GM12878 (cell line): ENCODE measurements around the gene PLK4. TPM values are rescaled to one million over a fixed set of nuclear protein-coding genes. Genes with fewer than 3 reads are reported as not detected.

Source experiments
- ATAC-seq: fragments of 200-7000 bp; cut with Tn5 transposase; 3 replicates; pipeline ENCODE4 v1.9.1; 2020; ENCODE audit warnings: mild to moderate bottlenecking, moderate library complexity
- BruUV-seq: library from RNA; stranded (reverse); fragments of 400-500 nt; replicated peaks from 2 replicates; lab custom pipeline; 2021; lab: Mats Ljungman, UMichigan
- CTCF ChIA-PET: fragments of 300-600 bp; sonication (Branson Sonifier 250); formaldehyde crosslinking; extraction: SDS; loops from one replicate; lab custom pipeline; 2021; ENCODE audit warnings: inconsistent platforms; lab: Yijun Ruan, JAX
- POLR2A ChIA-PET: fragments of 350-600 bp; formaldehyde crosslinking; extraction: SDS; loops from one replicate; lab custom pipeline; 2021; ENCODE audit warnings: inconsistent platforms; lab: Charles Lee
- RAD21 ChIA-PET: fragments of 300-600 bp; sonication (Branson Sonifier 250); formaldehyde crosslinking; loops from one replicate; lab custom pipeline; 2023; ENCODE audit warnings: antibody characterized with exemption; ENCODE audit not compliant: unreplicated experiment; lab: Charles Lee
- SMC1A ChIA-PET: fragments of 300-600 bp; sonication (Branson Sonifier 250); formaldehyde crosslinking; loops from one replicate; lab custom pipeline; 2023; ENCODE audit not compliant: unreplicated experiment, uncharacterized antibody; lab: Charles Lee
- DNase-seq: peaks from one replicate; pipeline ENCODE4 v3.0.0-alpha.2; 2011; ENCODE audit warnings: low read depth, low spot score
- FAIRE-seq: peaks from 3 replicates; lab custom pipeline; 2011; peaks lifted over from hg19 to GRCh38; lab: Jason Lieb, UNC
- H2AFZ ChIP-seq: 2 replicates; pipeline ENCODE4 v1.6.0; 2011; ENCODE audit warnings: low read depth, low read length, control low read depth; ENCODE audit not compliant: control insufficient read depth
- H3K27ac ChIP-seq: 2 replicates; pipeline ENCODE4 v1.5.1; 2011; ENCODE audit warnings: control low read depth; ENCODE audit not compliant: control insufficient read depth, insufficient read depth
- H3K27me3 ChIP-seq, 2 experiments: replicated peaks in 1 of 2; 2 replicates each; pipeline versions ENCODE4 v1.6.0 to v1.6.1; 2011; ENCODE audit warnings: low read length in 1 of 2; ENCODE audit not compliant: control insufficient read depth in 2 of 2, insufficient read depth in 2 of 2
- H3K36me3 ChIP-seq, 2 experiments: 2 replicates each; pipeline ENCODE4 v1.5.1; 2011; ENCODE audit warnings: low read length in 1 of 2; ENCODE audit not compliant: control insufficient read depth in 2 of 2, insufficient read depth in 2 of 2
- H3K4me1 ChIP-seq: 2 replicates; pipeline ENCODE4 v1.6.1; 2011; ENCODE audit warnings: mild to moderate bottlenecking, low read length, moderate library complexity, mixed read lengths; ENCODE audit not compliant: control insufficient read depth, insufficient read depth
- H3K4me2 ChIP-seq: 2 replicates; pipeline ENCODE4 v1.6.0; 2011; ENCODE audit warnings: control low read depth; ENCODE audit not compliant: control insufficient read depth, insufficient read depth
- H3K4me3 ChIP-seq: fragments of 200-600 bp; sonication (generic); 2 replicates; pipeline ENCODE4 v1.5.1; 2016
- H3K79me2 ChIP-seq: 2 replicates; pipeline ENCODE4 v1.6.0; 2011; ENCODE audit warnings: low read length; ENCODE audit not compliant: control insufficient read depth, insufficient read depth
- H3K9ac ChIP-seq: 2 replicates; pipeline ENCODE4 v1.8.0; 2011; ENCODE audit warnings: low read length, control low read depth, mixed read lengths; ENCODE audit not compliant: control insufficient read depth, insufficient read depth
- H3K9me3 ChIP-seq: replicated peaks from 3 replicates; pipeline ENCODE4 v1.5.1; 2011; ENCODE audit warnings: mild to moderate bottlenecking, low read length; ENCODE audit not compliant: control insufficient read depth, insufficient read depth
- H4K20me1 ChIP-seq: 2 replicates; pipeline ENCODE4 v1.6.0; 2011; ENCODE audit not compliant: control insufficient read depth, insufficient read depth
- ATF7 ChIP-seq: fragments of 450-650 bp; IDR thresholded peaks from 2 replicates; pipeline ENCODE4 v1.6.1; 2016; ENCODE audit warnings: low read depth, mild to moderate bottlenecking
- CHD1 ChIP-seq: IDR thresholded peaks from 2 replicates; pipeline ENCODE4 v1.6.1; 2012; ENCODE audit warnings: low read depth, low read length, improper control_type of control experiment
- IRF4 ChIP-seq: IDR thresholded peaks from 2 replicates; pipeline ENCODE4 v1.6.1; 2011; ENCODE audit warnings: low read depth, low read length
- MYC ChIP-seq: IDR thresholded peaks from 2 replicates; pipeline ENCODE4 v1.6.1; 2011; ENCODE audit warnings: mild to moderate bottlenecking, low read length, moderate library complexity, inconsistent platforms; ENCODE audit not compliant: insufficient read depth, insufficient replicate concordance, insufficient read length, severe bottlenecking
- NR2F1 ChIP-seq: fragments of 450-650 bp; conservative IDR thresholded peaks from 2 replicates; pipeline ENCODE4 v1.6.1; 2017; ENCODE audit warnings: mild to moderate bottlenecking
- SIX5 ChIP-seq: IDR thresholded peaks from 2 replicates; pipeline ENCODE4 v1.6.1; 2011; ENCODE audit warnings: mild to moderate bottlenecking, low read depth, low read length, moderate library complexity; ENCODE audit not compliant: severe bottlenecking
- ZNF207 ChIP-seq: fragments of 450-650 bp; IDR thresholded peaks from 2 replicates; pipeline ENCODE4 v1.6.1; 2014; ENCODE audit warnings: antibody characterized with exemption, mild to moderate bottlenecking, borderline replicate concordance
- in situ Hi-C: fragments of 300-500 bp; cut with MboI; formaldehyde crosslinking; loops from 9 replicates; pipeline ENCODE4 v1.14.3; 2018; ENCODE audit warnings: mixed read lengths
- intact Hi-C: fragments of 100-400 bp; cut with micrococcal nuclease; formaldehyde crosslinking; loops from one replicate; pipeline ENCODE4 v1.14.2; 2022; ENCODE audit not compliant: unreplicated experiment
- polyA plus RNA-seq, 11 experiments: library from polyadenylated mRNA; depleted of rRNA in 4 of 11; unstranded in 6 of 11; stranded (reverse) in 5 of 11; fragments of >200 nt; fragmentation: Nextera tagmentation in 4 of 11; fragmentation: Illumina TruSeq in 1 of 11; extraction: Ambion mirVana in 4 of 11; extraction: Trizol in 1 of 11; gene quantifications; 1 replicate in 1 of 11; 2 replicates in 10 of 11; pipeline versions ENCODE4 v1.2.1 to v1.2.3, GENCODE V29; 2011 to 2016; ENCODE audit warnings: inconsistent platforms in 2 of 11, missing spikeins in 2 of 11, low read depth in 1 of 11
- total RNA-seq, 4 experiments: library from RNA; depleted of rRNA in 3 of 4; stranded (reverse); fragments of >200 nt in 3 of 4; fragmentation: Illumina TruSeq in 1 of 4; extraction: Trizol in 1 of 4; gene quantifications; 2 replicates each; pipeline versions ENCODE4 v1.2.1 to v1.2.3, GENCODE V29; 2013 to 2021
- TF ChIP-seq, protein P1 (sequence below): fragments of 150-350 bp; IDR thresholded peaks from 2 replicates; pipeline ENCODE4 v1.6.1; 2016; ENCODE audit warnings: low read depth, low read length
- TF ChIP-seq, protein P2 (sequence below): IDR thresholded peaks from 2 replicates; pipeline ENCODE4 v1.6.1; 2012; ENCODE audit warnings: low read depth, low read length, improper control_type of control experiment

PLK4 gene
- total and polyA plus RNA-seq, 10 of the 15 experiments (the other 5 are each of a cell fraction or from before 2014, with no cell fraction given), result 16.6 to 55.3 (median 45.8) TPM

DNA sequence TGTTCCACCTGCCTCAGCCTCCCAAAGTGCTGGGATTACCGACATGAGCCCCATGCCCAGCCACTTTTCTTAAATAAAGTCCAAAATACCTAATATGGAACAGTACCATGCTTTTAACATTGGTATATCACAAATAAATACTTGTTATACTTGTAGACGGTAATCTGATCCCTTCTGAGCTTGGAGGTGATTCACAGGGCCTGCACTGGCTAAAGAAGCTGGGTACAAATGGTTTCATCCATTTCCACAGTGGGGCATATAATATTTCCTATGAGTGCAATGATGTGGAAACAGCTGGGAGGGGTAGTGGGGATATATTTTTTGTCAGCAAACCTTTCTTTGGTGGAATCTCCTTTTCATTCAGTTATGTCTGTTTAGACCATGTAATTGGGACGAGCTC is 35.8 kb downstream of the PLK4 start (continued):
- TF ChIP-seq, protein P1, sequence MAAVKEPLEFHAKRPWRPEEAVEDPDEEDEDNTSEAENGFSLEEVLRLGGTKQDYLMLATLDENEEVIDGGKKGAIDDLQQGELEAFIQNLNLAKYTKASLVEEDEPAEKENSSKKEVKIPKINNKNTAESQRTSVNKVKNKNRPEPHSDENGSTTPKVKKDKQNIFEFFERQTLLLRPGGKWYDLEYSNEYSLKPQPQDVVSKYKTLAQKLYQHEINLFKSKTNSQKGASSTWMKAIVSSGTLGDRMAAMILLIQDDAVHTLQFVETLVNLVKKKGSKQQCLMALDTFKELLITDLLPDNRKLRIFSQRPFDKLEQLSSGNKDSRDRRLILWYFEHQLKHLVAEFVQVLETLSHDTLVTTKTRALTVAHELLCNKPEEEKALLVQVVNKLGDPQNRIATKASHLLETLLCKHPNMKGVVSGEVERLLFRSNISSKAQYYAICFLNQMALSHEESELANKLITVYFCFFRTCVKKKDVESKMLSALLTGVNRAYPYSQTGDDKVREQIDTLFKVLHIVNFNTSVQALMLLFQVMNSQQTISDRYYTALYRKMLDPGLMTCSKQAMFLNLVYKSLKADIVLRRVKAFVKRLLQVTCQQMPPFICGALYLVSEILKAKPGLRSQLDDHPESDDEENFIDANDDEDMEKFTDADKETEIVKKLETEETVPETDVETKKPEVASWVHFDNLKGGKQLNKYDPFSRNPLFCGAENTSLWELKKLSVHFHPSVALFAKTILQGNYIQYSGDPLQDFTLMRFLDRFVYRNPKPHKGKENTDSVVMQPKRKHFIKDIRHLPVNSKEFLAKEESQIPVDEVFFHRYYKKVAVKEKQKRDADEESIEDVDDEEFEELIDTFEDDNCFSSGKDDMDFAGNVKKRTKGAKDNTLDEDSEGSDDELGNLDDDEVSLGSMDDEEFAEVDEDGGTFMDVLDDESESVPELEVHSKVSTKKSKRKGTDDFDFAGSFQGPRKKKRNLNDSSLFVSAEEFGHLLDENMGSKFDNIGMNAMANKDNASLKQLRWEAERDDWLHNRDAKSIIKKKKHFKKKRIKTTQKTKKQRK, result no peak

DNA sequence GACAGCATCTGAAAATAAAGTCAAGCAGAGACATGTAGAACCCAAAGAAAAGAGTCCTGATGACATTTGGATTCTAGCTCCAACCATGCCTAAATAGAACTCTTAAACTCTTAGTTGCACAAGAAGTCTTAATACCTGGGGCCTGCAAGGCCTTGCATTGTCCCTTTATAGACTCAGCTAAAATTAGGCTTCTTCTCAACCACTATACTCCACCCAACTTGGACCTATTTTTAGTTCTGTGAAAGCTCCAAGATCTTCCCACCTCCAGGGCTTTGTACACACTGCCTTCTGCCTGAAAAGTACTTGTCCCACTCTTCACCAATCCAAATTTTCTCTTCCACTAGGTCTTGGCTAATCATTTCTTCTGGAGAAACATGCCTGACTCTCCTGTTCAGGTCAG is 36.5 kb downstream of the PLK4 start:
- Histone ChIP-seq H3K4me1 (no peaks in the 10 kb centered on the region), H3K4me2 (no peak overlapping the region), H3K79me2 (no peaks in the 10 kb centered on the region), H3K9me3 (no peaks in the 10 kb centered on the region), H3K36me3 (peaks cover 0 to 8% of the 10 kb centered on the region in 2 experiments; a peak in 2 of 4 replicates), H3K27ac (no peak overlapping the region), H3K4me3 (no peak overlapping the region), H2AFZ (no peak overlapping the region), H3K27me3 (no peaks in the 10 kb centered on the region), H3K9ac (no peak overlapping the region), H4K20me1 (no peaks in the 10 kb centered on the region)
- ChIA-PET CTCF (interaction anchor here (2.1 kb wide), 1 partner anchor 48 kb away, joined by 6 read pairs; the partner anchor contains the start of genes ABHD18 and MFSD8), RAD21 (interaction anchor here (0.5 kb wide), 1 partner anchor 282 kb away, joined by 3 read pairs; no protein-coding TSS in a partner anchor), SMC1A (interaction anchor here (0.9 to 1.4 kb wide), 5 partner anchors 10 to 32 kb away, joined by 3 to 5 read pairs (median 4); no protein-coding TSS in a partner anchor), POLR2A (interaction anchor here (0.6 to 1.7 kb wide), 2 partner anchors 29 to 68 kb away, joined by 4 read pairs; no protein-coding TSS in a partner anchor)
- TF ChIP-seq MYC, result no peak
- TF ChIP-seq ATF7, result no peak
- TF ChIP-seq, protein P2, sequence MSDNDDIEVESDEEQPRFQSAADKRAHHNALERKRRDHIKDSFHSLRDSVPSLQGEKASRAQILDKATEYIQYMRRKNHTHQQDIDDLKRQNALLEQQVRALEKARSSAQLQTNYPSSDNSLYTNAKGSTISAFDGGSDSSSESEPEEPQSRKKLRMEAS, result no peak
- no peak for TF ChIP-seq SIX5
- no peak for TF ChIP-seq CHD1
- no peak for TF ChIP-seq NR2F1
- no peak for TF ChIP-seq ZNF207
- no peak for TF ChIP-seq IRF4
- intact Hi-C loops (no loop called here), in situ Hi-C loops (no loop called here)
- no peak for FAIRE-seq
- BruUV-seq, result no TSS peak
- ATAC-seq, result no peak
- no peak for DNase-seq
